ENCODE results near the gene PARP3. TPM values are rescaled to one million over a fixed set of nuclear protein-coding genes. Genes with fewer than 3 reads are reported as not detected.
A peak's percentile ranks its signal among the peaks of the same experiment; 100 is the strongest.

The PARP3 gene
- total and polyA plus RNA-seq, 10 of the 15 experiments (the other 5 are each of a cell fraction or from before 2014, with no cell fraction given), result 2.1 to 31.2 (median 19.5) TPM

DNA sequence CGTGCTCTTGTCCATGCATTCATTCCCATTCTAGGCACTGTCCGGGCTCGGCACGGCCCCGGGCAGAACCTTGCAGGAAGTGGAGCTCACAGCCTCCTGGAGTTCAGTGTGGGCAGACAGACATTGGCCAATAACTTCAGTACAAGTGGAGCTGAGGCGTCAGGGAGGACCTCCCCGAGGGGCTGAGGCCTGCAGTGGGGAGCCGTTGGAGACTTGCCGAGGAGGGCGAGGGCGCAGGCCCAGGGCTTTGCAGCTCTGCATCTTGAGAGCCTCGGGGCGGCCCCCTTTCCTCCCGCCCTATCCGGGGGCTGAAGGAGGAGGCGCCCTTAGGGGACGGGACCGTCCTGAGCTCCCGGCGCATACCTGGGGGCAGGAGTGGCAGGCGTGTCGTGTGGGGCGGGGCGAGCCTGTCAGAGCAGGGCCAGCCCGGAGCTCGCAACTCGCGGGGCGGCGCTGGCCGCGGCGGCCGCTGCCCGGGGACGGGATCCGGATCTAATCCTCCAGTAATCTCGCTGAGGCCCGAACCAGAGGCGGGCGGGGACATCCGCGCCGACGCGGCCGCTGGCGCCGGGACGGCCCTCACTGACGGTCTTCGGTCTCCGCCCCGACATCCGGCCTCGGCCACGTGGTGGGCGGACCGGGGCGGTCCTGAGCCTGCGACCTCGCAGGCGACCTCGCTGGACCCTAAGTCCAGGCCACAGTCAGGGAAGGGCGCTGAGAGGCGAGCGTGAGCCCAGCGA is 40.8 kb downstream of the PARP3 start, which contains the start of gene ACY1 (continued):
- TF ChIP-seq ZZZ3 (IDR thresholded peaks at IDR 0.05; ENCODE audit: control insufficient read depth, insufficient read length, low read depth) (no peak), CTCF (IDR thresholded peaks at IDR 0.05 in 2 of 3, conservative IDR thresholded peaks at IDR 0.05 in 1 of 3; ENCODE audit: control insufficient read depth in 2 of 3, extremely low read depth in 1 of 3, insufficient read depth in 1 of 3, low read depth in 3 of 3, low read length in 3 of 3) (no peak), NFIC (IDR thresholded peaks at IDR 0.05; ENCODE audit: low read depth, low read length) (no peak), ZNF274 (IDR thresholded peaks at IDR 0.05; ENCODE audit: insufficient read depth, insufficient read length) (no peak), CHD4 (IDR thresholded peaks at IDR 0.05) (no peak), CBX3 (IDR thresholded peaks at IDR 0.05; ENCODE audit: borderline replicate concordance, low read depth) (no peak), KAT2A (conservative IDR thresholded peaks at IDR 0.05; ENCODE audit: control insufficient read depth, low read depth, low read length) (no peak), MEF2A (IDR thresholded peaks at IDR 0.05; ENCODE audit: insufficient read depth, low read depth, low read length) (no peak), ZBTB33 (IDR thresholded peaks at IDR 0.05) (no peak), EZH2 (IDR thresholded peaks at IDR 0.05; ENCODE audit: borderline replicate concordance, control insufficient read depth, low read depth, low read length) (no peak), GABPA (IDR thresholded peaks at IDR 0.05; ENCODE audit: low read depth) (no peak), FOS (IDR thresholded peaks at IDR 0.05; ENCODE audit: borderline replicate concordance, extremely low read depth, insufficient read length) (no peak), NR2F1 (conservative IDR thresholded peaks at IDR 0.05) (peak; percentile 92), ZBTB11 (CRISPR knock-in tag; IDR thresholded peaks at IDR 0.05) (no peak), TBL1XR1 (IDR thresholded peaks at IDR 0.05; ENCODE audit: low read depth, low read length) (peak; percentile 51; the same call in 1 of the 2 replicates)
- TF ChIP-seq, protein P1, sequence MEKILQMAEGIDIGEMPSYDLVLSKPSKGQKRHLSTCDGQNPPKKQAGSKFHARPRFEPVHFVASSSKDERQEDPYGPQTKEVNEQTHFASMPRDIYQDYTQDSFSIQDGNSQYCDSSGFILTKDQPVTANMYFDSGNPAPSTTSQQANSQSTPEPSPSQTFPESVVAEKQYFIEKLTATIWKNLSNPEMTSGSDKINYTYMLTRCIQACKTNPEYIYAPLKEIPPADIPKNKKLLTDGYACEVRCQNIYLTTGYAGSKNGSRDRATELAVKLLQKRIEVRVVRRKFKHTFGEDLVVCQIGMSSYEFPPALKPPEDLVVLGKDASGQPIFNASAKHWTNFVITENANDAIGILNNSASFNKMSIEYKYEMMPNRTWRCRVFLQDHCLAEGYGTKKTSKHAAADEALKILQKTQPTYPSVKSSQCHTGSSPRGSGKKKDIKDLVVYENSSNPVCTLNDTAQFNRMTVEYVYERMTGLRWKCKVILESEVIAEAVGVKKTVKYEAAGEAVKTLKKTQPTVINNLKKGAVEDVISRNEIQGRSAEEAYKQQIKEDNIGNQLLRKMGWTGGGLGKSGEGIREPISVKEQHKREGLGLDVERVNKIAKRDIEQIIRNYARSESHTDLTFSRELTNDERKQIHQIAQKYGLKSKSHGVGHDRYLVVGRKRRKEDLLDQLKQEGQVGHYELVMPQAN (conservative IDR thresholded peaks at IDR 0.05), result peak; percentile 35; the same call in 1 of the 2 replicates
- TF ChIP-seq, protein P2, sequence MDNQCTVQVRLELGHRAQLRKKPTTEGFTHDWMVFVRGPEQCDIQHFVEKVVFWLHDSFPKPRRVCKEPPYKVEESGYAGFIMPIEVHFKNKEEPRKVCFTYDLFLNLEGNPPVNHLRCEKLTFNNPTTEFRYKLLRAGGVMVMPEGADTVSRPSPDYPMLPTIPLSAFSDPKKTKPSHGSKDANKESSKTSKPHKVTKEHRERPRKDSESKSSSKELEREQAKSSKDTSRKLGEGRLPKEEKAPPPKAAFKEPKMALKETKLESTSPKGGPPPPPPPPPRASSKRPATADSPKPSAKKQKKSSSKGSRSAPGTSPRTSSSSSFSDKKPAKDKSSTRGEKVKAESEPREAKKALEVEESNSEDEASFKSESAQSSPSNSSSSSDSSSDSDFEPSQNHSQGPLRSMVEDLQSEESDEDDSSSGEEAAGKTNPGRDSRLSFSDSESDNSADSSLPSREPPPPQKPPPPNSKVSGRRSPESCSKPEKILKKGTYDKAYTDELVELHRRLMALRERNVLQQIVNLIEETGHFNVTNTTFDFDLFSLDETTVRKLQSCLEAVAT (IDR thresholded peaks at IDR 0.05), result no peak

Measured in GM12878 (cell line).